ENCODE data around the gene ANKRD29.

GRCh38 chr18:23567671-23568070 is 95.0 kb downstream of the ANKRD29 start:
- no peak for TF ChIP-seq MAX (IDR thresholded peaks at IDR 0.05; ENCODE audit: low read depth)
- no peak for TF ChIP-seq RAD21 (IDR thresholded peaks at IDR 0.05; ENCODE audit: low read length)
- no peak for TF ChIP-seq REST (IDR thresholded peaks at IDR 0.05; ENCODE audit: low read depth, low read length)
- TF ChIP-seq JUND (IDR thresholded peaks at IDR 0.05), result no peak

Data from SK-N-SH (cell line).